Mesenchymal stem cell (in vitro differentiated cells and primary cell): ENCODE measurements around the gene JUN.
"Not testable (repeated sequence)": the region's sequence is repeated elsewhere in the genome, so short reads cannot be mapped to it uniquely, and the experiment has no call there.

ENCODE experiments used
- DNase-seq: peaks from one replicate; pipeline ENCODE4 v3.0.0-alpha.2; 2013
- H2AFZ ChIP-seq: one replicate; pipeline ENCODE4 v1.6.1; 2013; ENCODE audit warnings: low read depth, mild to moderate bottlenecking, control low read depth, inconsistent platforms, low read length, moderate library complexity
- H2AK5ac ChIP-seq: 2 replicates; pipeline ENCODE4 v1.6.1; 2013; ENCODE audit warnings: low read length, moderate library complexity, mild to moderate bottlenecking, inconsistent platforms; ENCODE audit not compliant: severe bottlenecking
- H2BK120ac ChIP-seq: one replicate; pipeline ENCODE4 v1.6.1; 2013; ENCODE audit warnings: low read depth, mild to moderate bottlenecking, inconsistent platforms, low read length, moderate library complexity
- H2BK12ac ChIP-seq, 2 experiments: one replicate each; pipeline ENCODE4 v1.6.1; 2013; ENCODE audit warnings: inconsistent platforms in 2 of 2, low read length in 2 of 2, mild to moderate bottlenecking in 2 of 2, moderate library complexity in 2 of 2, control low read depth in 1 of 2
- H2BK15ac ChIP-seq: one replicate; pipeline ENCODE4 v1.6.1; 2013; ENCODE audit warnings: mild to moderate bottlenecking, low read depth, inconsistent platforms; ENCODE audit not compliant: poor library complexity, severe bottlenecking
- H2BK5ac ChIP-seq: 2 replicates; pipeline ENCODE4 v1.6.1; 2013; ENCODE audit warnings: low read depth, mild to moderate bottlenecking, low read length, control low read depth, inconsistent platforms; ENCODE audit not compliant: poor library complexity, severe bottlenecking
- H3K14ac ChIP-seq, 2 experiments: one replicate each; pipeline ENCODE4 v1.6.1; 2013; ENCODE audit warnings: inconsistent platforms in 2 of 2, low read length in 2 of 2, control low read depth in 1 of 2, mild to moderate bottlenecking in 1 of 2, moderate library complexity in 1 of 2
- H3K18ac ChIP-seq, 2 experiments: one replicate each; pipeline ENCODE4 v1.6.1; 2013; ENCODE audit warnings: inconsistent platforms in 2 of 2, low read length in 2 of 2, control low read depth in 1 of 2, low read depth in 1 of 2, mild to moderate bottlenecking in 1 of 2
- H3K23ac ChIP-seq, 2 experiments: one replicate each; pipeline ENCODE4 v1.6.1; 2013; ENCODE audit warnings: inconsistent platforms in 2 of 2, low read length in 2 of 2, mild to moderate bottlenecking in 2 of 2, moderate library complexity in 2 of 2, control low read depth in 1 of 2
- H3K27ac ChIP-seq: 2 replicates; pipeline ENCODE4 v1.5.1; 2013; ENCODE audit warnings: mild to moderate bottlenecking, moderate library complexity, low read length, control low read depth, inconsistent platforms; ENCODE audit not compliant: poor library complexity, severe bottlenecking
- H3K27me3 ChIP-seq, 2 experiments: 2 replicates each; pipeline versions ENCODE4 v1.6.1 to v1.7.0; 2013; ENCODE audit warnings: low read length in 2 of 2, mild to moderate bottlenecking in 2 of 2, moderate library complexity in 2 of 2, control low read depth in 1 of 2, inconsistent platforms in 1 of 2; ENCODE audit not compliant: control insufficient read depth in 1 of 2, insufficient read depth in 1 of 2
- H3K36me3 ChIP-seq, 2 experiments: 2 replicates each; pipeline versions ENCODE4 v1.6.1 to v1.7.0; 2013; ENCODE audit warnings: low read length in 2 of 2, control low read depth in 1 of 2, inconsistent platforms in 1 of 2, low read depth in 1 of 2, mild to moderate bottlenecking in 1 of 2; ENCODE audit not compliant: insufficient read depth in 2 of 2, control insufficient read depth in 1 of 2
- H3K4ac ChIP-seq, 2 experiments: one replicate each; pipeline ENCODE4 v1.6.1; 2013; ENCODE audit warnings: inconsistent platforms in 2 of 2, low read length in 2 of 2, mild to moderate bottlenecking in 2 of 2, moderate library complexity in 2 of 2, control low read depth in 1 of 2, low read depth in 1 of 2
- H3K4me1 ChIP-seq: 2 replicates; pipeline ENCODE4 v1.6.1; 2013; ENCODE audit warnings: low read depth, low read length, control low read depth; ENCODE audit not compliant: control insufficient read depth, insufficient read depth
- H3K4me2 ChIP-seq: 2 replicates; pipeline ENCODE4 v1.6.1; 2013; ENCODE audit warnings: low read length, mild to moderate bottlenecking, inconsistent platforms; ENCODE audit not compliant: poor library complexity, severe bottlenecking
- H3K4me3 ChIP-seq, 2 experiments: 2 replicates each; pipeline versions ENCODE4 v1.5.1 to v1.7.0; 2013; ENCODE audit warnings: low read length in 2 of 2, mild to moderate bottlenecking in 2 of 2, control low read depth in 1 of 2, low read depth in 1 of 2; ENCODE audit not compliant: insufficient read depth in 1 of 2
- H3K79me1 ChIP-seq: replicated peaks from 2 replicates; pipeline ENCODE4 v1.6.1; 2013; ENCODE audit warnings: mild to moderate bottlenecking, control low read depth, low read length, inconsistent platforms; ENCODE audit not compliant: poor library complexity, severe bottlenecking
- H3K9ac ChIP-seq: 2 replicates; pipeline ENCODE4 v1.7.0; 2013; ENCODE audit warnings: mild to moderate bottlenecking, low read length, moderate library complexity
- H3K9me3 ChIP-seq: 2 replicates; pipeline ENCODE4 v1.7.0; 2013; ENCODE audit warnings: mild to moderate bottlenecking, low read length; ENCODE audit not compliant: control insufficient read depth
- H4K8ac ChIP-seq: one replicate; pipeline ENCODE4 v1.6.1; 2013; ENCODE audit warnings: inconsistent platforms, mild to moderate bottlenecking, low read length, moderate library complexity
- H4K91ac ChIP-seq: one replicate; pipeline ENCODE4 v1.6.1; 2013; ENCODE audit warnings: mild to moderate bottlenecking, low read length, inconsistent platforms
- WGBS: methylation state at CpG from one replicate; pipeline ENCODE4 v1.1.7; 2013; ENCODE audit warnings: mixed read lengths; 5-methylcytosine and 5-hydroxymethylcytosine counted together

The JUN gene

DNA sequence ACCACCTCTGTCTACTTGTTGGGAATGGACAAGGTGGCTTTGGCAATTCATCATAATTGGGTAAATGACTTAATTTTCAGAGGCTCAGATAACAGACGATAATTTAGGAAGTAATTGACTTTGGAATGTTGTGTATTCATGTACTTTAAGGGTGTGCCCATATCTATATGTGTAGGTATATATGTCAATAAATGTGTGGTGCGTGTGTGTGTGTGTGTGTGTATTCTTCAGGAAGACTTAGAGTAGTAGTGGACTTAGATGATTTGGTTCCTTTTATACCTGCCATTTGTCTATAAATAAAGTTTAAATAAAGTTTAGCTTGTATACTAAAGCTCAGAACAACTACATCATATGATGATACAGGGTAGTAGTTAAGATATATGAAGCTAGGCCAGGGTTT is 20.0 kb upstream of the JUN start:
- Histone ChIP-seq H3K4ac (no peak overlapping the region), H3K4me1 (no peaks in the 10 kb centered on the region), H2BK15ac (no peak overlapping the region), H2BK120ac (no peak overlapping the region), H3K79me1 (no peaks in the 10 kb centered on the region), H4K91ac (no peak overlapping the region), H2BK5ac (no peak overlapping the region), H3K4me2 (no peak overlapping the region), H3K27ac (no peak overlapping the region), H3K18ac (no peak overlapping the region), H3K14ac (no peak overlapping the region), H2AFZ (no peak overlapping the region), H3K9ac (no peak overlapping the region), H3K4me3 (no peak overlapping the region), H4K8ac (no peak overlapping the region), H2BK12ac (no peak overlapping the region), H2AK5ac (no peak overlapping the region), H3K36me3 (no peaks in the 10 kb centered on the region), H3K9me3 (no peaks in the 10 kb centered on the region), H3K27me3 (no peaks in the 10 kb centered on the region), H3K23ac (no peak overlapping the region)
- no peak for DNase-seq
- WGBS = 90% methylated on average over 1 of the region's 2 CpGs

DNA sequence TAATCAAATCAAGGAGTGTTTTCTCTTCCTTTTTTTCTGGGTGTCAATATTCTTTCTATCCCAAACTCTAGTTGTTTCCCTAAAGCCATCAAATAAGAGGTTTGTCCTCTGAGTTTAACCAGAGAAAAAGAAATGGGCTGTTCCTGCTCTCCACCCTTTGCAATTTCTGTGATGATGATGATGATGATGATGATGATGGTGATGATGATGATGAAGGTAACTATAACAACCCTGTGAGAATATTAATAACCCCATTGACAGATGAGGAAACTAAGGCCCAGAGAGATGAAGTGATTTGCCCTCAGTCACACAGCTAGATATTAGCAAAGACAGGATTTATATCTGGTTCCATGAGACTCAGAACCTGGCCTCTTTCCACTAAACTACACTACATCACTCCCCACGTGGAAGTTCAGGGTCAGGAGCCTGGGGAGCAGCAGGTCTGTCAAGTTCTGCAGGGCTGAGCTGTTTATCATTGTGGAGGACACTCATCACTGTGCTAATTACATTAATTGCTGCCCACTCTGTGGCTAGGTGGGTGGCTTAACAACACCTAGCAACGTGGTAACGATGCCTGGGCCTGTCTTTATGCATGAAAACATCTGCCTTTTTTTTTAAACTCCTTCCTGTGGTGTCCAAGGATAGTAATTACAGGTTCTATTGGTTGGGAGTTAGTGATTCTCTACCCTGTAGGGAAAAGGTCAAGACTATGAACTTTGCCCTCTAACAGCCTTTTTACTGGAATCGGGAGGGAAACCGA is 19.0 kb upstream of the JUN start:
- H2BK12ac ChIP-seq = no peak overlapping the region
- no peak overlapping the region for H3K4me2 ChIP-seq
- H4K91ac ChIP-seq = no peak overlapping the region
- no peak overlapping the region for H3K14ac ChIP-seq
- H3K36me3 ChIP-seq = no peaks in the 10 kb centered on the region
- no peaks in the 10 kb centered on the region for H3K9me3 ChIP-seq
- H3K23ac ChIP-seq = no peak overlapping the region
- H2AFZ ChIP-seq = no peak overlapping the region
- no peak for DNase-seq
- no peak overlapping the region for H4K8ac ChIP-seq
- H2BK5ac ChIP-seq = no peak overlapping the region
- H3K27ac ChIP-seq = no peak overlapping the region
- H2BK120ac ChIP-seq = no peak overlapping the region
- no peak overlapping the region for H2AK5ac ChIP-seq
- H3K4ac ChIP-seq = no peak overlapping the region
- 37% methylated on average over 3 of the region's 5 CpGs for WGBS
- H3K4me3 ChIP-seq = no peak overlapping the region
- no peaks in the 10 kb centered on the region for H3K4me1 ChIP-seq
- no peaks in the 10 kb centered on the region for H3K27me3 ChIP-seq
- no peak overlapping the region for H2BK15ac ChIP-seq
- H3K79me1 ChIP-seq = no peaks in the 10 kb centered on the region
- no peak overlapping the region for H3K9ac ChIP-seq
- peak overlapping the region in 1 of 2 experiments; percentile 23 for H3K18ac ChIP-seq

DNA sequence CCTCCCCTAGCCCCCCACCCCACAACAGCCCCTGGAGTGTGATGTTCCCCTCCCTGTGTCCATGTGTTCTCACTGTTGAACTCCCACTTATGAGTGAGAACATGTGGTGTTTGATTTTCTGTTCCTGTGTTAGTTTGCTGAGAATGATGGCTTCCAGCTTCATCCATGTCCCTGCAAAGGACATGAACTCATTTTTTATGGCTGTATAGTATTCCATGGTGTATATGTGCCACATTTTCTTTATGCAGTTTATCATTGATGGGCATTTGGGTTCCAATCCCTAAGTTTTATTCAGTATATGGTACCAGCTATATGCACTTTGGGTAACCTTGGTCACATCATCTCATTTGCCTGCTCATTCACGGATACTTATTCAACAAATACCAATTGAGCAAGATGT is 17.4 kb upstream of the JUN start:
- not testable (repeated sequence) for H3K79me1 ChIP-seq, H2BK120ac ChIP-seq, H3K14ac ChIP-seq, H3K23ac ChIP-seq, H2BK5ac ChIP-seq, H2BK12ac ChIP-seq, H3K4me2 ChIP-seq, H3K4me3 ChIP-seq, H4K8ac ChIP-seq, H3K9me3 ChIP-seq, H2AFZ ChIP-seq, H3K27ac ChIP-seq, H3K4ac ChIP-seq, H2AK5ac ChIP-seq, H3K36me3 ChIP-seq, H4K91ac ChIP-seq, H2BK15ac ChIP-seq, H3K27me3 ChIP-seq, H3K9ac ChIP-seq, DNase-seq, H3K18ac ChIP-seq, H3K4me1 ChIP-seq
- WGBS = no CpG with 5 or more reads among the region's 1 CpG

DNA sequence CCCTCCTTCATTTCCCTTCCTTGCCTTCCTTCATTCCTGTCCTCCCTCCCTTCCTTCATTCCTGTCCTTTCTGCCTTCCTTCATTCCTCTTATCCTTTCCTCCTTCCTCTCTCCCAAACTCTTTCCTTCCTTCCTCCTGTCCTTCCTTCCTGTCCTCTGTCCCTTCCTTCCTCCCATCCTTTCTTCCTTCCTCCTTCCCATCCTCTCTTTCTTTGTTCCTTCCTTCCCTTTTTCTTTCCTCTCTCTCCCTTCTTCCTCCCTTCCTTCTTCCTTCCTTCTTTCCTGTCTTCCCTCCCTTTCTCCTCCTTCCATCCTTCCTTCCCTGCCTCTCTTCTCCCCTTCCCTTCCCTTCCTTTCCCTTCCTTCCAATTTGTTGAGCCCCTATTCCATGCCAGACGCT is 15.8 kb upstream of the JUN start:
- Histone ChIP-seq H4K91ac (peak overlapping the region; percentile 47), H3K4me3 (no peak overlapping the region), H2AK5ac (no peak overlapping the region), H2BK15ac (peak overlapping the region; percentile 12), H2BK120ac (no peak overlapping the region), H3K27ac (no peak overlapping the region), H2AFZ (no peak overlapping the region), H3K27me3 (no peaks in the 10 kb centered on the region), H4K8ac (no peak overlapping the region), H3K4me2 (no peak overlapping the region), H3K9ac (no peak overlapping the region), H3K14ac (no peak overlapping the region), H3K79me1 (no peaks in the 10 kb centered on the region), H3K23ac (no peak overlapping the region), H2BK12ac (no peak overlapping the region), H3K36me3 (no peaks in the 10 kb centered on the region), H3K9me3 (no peaks in the 10 kb centered on the region), H3K4me1 (no peaks in the 10 kb centered on the region), H3K18ac (no peak overlapping the region), H2BK5ac (no peak overlapping the region), H3K4ac (no peak overlapping the region)
- WGBS = no CpG with 5 or more reads among the region's 1 CpG
- DNase-seq = no peak
